Fibroblast of skin of left quadriceps (primary cell): ENCODE data around the gene DENND5B.
"Not testable (repeated sequence)": the region's sequence is repeated elsewhere in the genome, so short reads cannot be mapped to it uniquely, and the experiment has no call there.

Experiments
- DNase-seq, 2 experiments: peaks; one replicate each; pipeline ENCODE4 v3.0.0-alpha.2; 2013; ENCODE audit warnings: low read depth in 2 of 2

Gene DENND5B

DNA sequence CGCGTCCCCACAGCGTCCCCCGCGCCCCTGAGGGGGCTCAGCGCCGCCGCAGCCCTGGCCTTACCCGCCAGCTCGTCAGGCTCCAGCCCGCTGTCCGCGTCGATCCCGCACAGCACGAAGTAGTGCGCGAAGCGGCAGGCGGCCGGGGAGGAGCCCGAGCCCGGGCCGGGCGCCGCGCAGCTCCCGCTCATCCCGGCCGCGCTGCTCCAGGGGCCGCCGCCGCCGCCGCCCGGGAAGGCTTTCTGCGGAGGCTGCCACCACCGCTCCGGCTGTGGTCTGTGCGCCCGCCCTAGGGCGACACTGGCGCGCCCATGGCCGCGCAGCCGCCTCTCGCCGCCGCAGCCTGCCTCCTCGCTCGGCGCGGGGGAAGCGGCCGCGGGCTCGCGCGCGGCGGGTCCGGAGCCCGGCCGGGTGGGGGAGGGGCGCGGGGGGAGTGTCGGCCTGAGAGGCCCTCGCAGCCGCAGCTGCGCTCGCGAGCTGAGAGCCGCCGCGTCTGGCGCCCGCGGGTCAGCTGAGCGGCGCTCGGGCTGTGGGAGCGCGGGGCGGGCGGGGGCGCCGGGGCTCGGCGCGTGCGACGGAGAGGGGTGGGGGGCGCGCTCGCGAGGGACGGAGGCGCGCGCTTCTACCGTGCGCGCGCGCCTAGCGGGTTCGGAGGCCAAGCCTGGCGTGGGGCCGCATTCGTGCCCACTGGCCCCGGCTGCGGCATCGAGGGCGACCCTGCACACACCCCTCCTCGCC, at the start of gene DENND5B:
DENND5B (minus strand) TSS at position 495 of the 738 bp plus-strand sequence; CDS start at position 191, 304 bp downstream.
- DNase-seq, result peak; percentile 32 to 35

DNA sequence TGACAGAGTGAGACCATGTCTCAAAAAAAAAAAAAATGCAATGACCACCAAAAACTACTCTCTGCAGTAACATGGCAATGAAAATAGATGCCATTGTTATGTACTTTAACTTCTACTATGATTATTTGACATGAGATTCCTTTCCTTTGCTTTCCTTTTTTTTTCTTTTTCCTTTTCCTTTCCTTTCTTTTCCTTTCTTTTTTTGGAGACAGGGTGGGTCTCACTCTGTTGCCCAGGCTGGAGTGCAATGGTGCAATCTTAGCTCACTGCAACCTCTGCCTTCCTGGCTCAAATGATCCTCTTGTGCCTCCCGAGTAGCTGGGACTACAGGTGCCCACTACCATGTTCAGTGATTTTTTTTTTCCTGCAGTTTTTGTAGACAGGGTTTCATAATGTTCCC, 43.7 kb upstream of the DENND5B start:
- DNase-seq, result no peak

GRCh38 chr12:31633464-31633863, 42.5 kb upstream of the DENND5B start:
- DNase-seq, result no peak

- DNase-seq, result no peak
These were observed 40.9 kb upstream of the DENND5B start for GRCh38 chr12:31631809-31632208.

- no peak for DNase-seq
These were observed 40.2 kb upstream of the DENND5B start for GRCh38 chr12:31631023-31631724.

GRCh38 chr12:31629756-31630732, 39.1 kb upstream of the DENND5B start:
- DNase-seq, result no peak

- no peak for DNase-seq
These were observed 36.6 kb upstream of the DENND5B start for GRCh38 chr12:31627456-31628054.

GRCh38 chr12:31626270-31626995, 35.5 kb upstream of the DENND5B start:
- DNase-seq, result no peak

DNA sequence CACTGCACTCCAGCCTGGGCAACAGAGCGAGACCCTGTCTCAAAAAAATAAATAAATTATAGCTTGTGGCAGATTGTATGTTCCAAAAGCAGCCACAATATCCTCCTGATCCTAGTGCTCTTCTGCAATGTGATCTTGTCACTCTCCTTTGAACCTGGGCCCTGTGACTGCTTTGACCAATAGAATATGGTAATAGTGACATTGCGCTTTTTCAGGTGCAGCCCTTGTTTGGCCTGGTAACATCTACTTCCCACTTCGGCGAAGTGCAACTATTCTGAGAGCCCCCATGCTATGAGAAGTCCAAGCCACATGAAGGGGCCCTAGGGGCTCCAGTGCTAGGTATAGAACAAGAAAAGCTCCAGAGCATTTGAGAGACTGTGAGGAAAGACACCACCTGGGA, 31.1 kb upstream of the DENND5B start:
- no peak for DNase-seq

DNA sequence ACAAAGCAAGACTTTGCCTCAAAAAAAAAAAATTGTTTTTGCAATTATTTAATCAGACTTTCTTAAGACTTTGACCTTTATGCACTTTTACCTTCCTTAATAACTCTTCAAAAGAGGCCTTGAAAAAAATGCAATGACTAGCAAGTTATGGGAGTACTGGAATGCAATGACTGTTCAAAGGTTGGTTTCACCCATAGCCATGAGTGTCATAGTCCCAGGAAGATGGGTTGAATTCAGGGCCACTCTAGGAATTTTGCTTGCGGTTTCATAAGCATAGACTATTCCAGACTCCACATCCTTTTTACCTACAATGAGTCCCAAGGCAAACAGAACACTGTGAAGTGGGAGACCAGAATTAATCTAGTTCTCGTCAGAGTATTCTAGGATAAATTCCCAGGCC, 29.4 kb upstream of the DENND5B start:
- DNase-seq, result no peak

DNA sequence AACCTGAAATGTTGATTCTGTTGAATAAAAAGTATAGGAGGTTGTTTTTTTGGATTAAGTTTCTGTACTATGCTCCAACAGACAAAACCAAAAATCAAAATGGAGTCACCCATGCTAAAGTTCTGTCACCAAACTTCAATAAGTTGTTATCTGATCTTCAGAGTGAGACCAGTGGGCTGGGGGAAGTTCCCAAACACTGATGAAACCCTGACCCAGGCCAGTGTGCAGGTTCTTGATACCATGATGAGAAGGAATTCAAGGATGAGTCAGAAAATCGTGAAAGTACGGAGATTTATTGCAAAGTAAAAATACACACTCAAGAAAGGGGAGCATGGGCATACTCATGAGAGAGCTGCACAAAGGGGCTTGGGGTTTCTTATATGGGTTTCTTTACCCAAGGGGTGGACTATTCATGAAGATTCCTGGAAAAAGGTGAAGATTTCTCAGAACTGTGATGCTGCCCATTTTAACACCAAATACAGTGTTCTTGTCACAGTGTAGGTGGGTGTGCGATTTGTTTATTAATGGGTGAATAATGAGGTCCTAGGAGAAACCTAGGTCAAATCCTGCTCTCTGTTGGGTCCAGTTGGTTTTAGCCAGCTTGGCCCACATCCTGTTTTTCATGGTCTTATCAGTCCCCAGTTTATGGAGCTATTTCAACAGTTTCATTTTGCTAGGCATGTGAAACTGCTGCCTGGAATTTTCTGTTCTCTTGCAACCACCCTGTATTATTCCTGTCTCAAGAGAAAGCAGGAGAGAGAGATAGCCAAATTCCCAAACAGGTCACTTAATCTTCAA, 27.5 kb upstream of the DENND5B start:
- no peak for DNase-seq

- no peak for DNase-seq
These were observed 21.9 kb upstream of the DENND5B start for GRCh38 chr12:31612819-31613218.

GRCh38 chr12:31608299-31608698, 17.4 kb upstream of the DENND5B start:
- DNase-seq, result not testable (repeated sequence)

- DNase-seq, result no peak
These were observed 14.6 kb upstream of the DENND5B start for GRCh38 chr12:31605531-31605930.

- DNase-seq, result no peak
These were observed 12.6 kb upstream of the DENND5B start for GRCh38 chr12:31603546-31604009.

- DNase-seq, result no peak
These were observed 9.8 kb upstream of the DENND5B start for GRCh38 chr12:31600750-31601149.

DNA sequence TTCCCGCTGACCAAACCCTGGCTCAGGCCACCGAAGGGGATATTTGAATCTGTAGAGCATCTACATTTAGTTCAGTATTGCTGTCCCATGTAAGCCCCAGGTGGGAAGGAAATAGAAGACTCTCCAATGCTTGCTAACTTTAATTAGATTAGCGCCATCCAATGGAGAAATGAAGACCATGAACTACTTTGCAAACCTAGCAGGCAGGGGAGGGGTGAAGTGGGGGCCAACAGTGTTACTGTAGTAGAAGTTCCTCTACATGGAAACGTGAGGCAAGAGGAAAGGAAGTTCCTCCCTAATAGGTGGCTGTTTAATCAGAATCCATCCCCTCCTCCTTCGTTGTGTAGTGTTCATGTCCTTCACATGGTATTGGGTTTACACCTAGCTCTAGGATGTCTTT, 9.3 kb upstream of the DENND5B start:
- no peak for DNase-seq

GRCh38 chr12:31599053-31599452, 8.1 kb upstream of the DENND5B start:
- DNase-seq, result no peak

DNA sequence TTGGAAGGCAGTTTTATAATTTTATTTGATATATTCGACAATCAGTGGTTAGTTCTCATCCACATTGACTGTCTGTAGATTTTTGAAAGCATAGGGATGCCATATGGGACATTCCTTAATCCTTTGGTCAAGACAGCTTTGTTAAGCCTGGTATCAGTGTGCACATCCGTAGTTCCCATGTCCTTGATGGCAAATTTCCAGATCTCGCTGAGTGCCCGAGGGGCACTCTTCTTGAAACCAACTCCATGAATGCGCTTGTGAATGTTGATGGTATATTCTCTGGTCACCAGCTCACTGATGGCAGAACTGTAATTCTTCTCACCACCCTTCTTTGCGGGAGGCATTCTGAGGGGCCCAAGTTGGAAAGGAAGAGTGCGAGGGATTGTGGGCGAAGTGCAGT, 6.1 kb upstream of the DENND5B start:
- DNase-seq, result no peak

- peak; percentile 28 for DNase-seq
These were observed 3.7 kb upstream of the DENND5B start for GRCh38 chr12:31594681-31595080.
